Parathyroid adenoma (tissue), 2 donors: ENCODE measurements around the gene G6PD.
"Not testable (repeated sequence)": the region's sequence is repeated elsewhere in the genome, so short reads cannot be mapped to it uniquely, and the experiment has no call there.

Source experiments
- H2AFZ ChIP-seq: fragments of 300-600 bp; sonication (generic); one replicate; pipeline ENCODE4 v1.7.0; 2017; ENCODE audit warnings: antibody characterized with exemption, mild to moderate bottlenecking
- H3K27ac ChIP-seq: fragments of 300-600 bp; sonication (generic); one replicate; pipeline ENCODE4 v1.7.0; 2017
- H3K27me3 ChIP-seq: fragments of 300-600 bp; sonication (generic); one replicate; pipeline ENCODE4 v1.7.0; 2017; ENCODE audit warnings: low read length; ENCODE audit not compliant: control insufficient read depth, insufficient read depth
- H3K36me3 ChIP-seq: fragments of 300-600 bp; sonication (generic); one replicate; pipeline ENCODE4 v1.7.0; 2017; ENCODE audit warnings: low read length; ENCODE audit not compliant: control insufficient read depth, insufficient read depth
- H3K4me1 ChIP-seq: fragments of 300-600 bp; sonication (generic); one replicate; pipeline ENCODE4 v1.7.0; 2017; ENCODE audit warnings: control low read depth
- H3K4me2 ChIP-seq: fragments of 300-600 bp; sonication (generic); one replicate; pipeline ENCODE4 v1.7.0; 2017; ENCODE audit warnings: low read length
- H3K4me3 ChIP-seq: fragments of 300-600 bp; sonication (generic); one replicate; pipeline ENCODE4 v1.7.0; 2017; ENCODE audit warnings: low read depth, low read length
- H3K79me2 ChIP-seq: fragments of 300-600 bp; sonication (generic); one replicate; pipeline ENCODE4 v1.7.0; 2017; ENCODE audit warnings: control low read depth
- H3K9ac ChIP-seq: fragments of 300-600 bp; sonication (generic); one replicate; pipeline ENCODE4 v1.7.0; 2017; ENCODE audit warnings: mild to moderate bottlenecking
- H3K9me3 ChIP-seq: fragments of 300-600 bp; sonication (generic); one replicate; pipeline ENCODE4 v1.7.0; 2017; ENCODE audit warnings: low read length; ENCODE audit not compliant: control insufficient read depth
- CTCF ChIP-seq: fragments of 300-600 bp; sonication (generic); IDR thresholded peaks from one replicate; pipeline ENCODE4 v1.7.0; 2017; ENCODE audit warnings: antibody characterized with exemption, mild to moderate bottlenecking
- donor health status: primary hyperparathyroidism.

The G6PD gene

GRCh38 chrX:154558060-154558690 lies 11.5 kb upstream of the G6PD start:
- not testable (repeated sequence) for H3K27ac ChIP-seq, H2AFZ ChIP-seq, H3K4me3 ChIP-seq, H3K9me3 ChIP-seq, H3K4me2 ChIP-seq, H3K9ac ChIP-seq, H3K27me3 ChIP-seq, H3K79me2 ChIP-seq, H3K4me1 ChIP-seq, H3K36me3 ChIP-seq

GRCh38 chrX:154552112-154552806 lies 5.6 kb upstream of the G6PD start:
- not testable (repeated sequence) for H3K27ac ChIP-seq, H3K27me3 ChIP-seq, H3K9ac ChIP-seq, H3K36me3 ChIP-seq, H3K4me3 ChIP-seq, H3K9me3 ChIP-seq, H2AFZ ChIP-seq, H3K4me1 ChIP-seq, H3K4me2 ChIP-seq
- H3K79me2 ChIP-seq, result peaks cover 28% of the 10 kb centered on the region

GRCh38 chrX:154549766-154550165 lies 3.1 kb upstream of the G6PD start:
- H3K27ac ChIP-seq, result no peak overlapping the region
- H3K27me3 ChIP-seq, result no peaks in the 10 kb centered on the region
- no peak overlapping the region for H3K4me2 ChIP-seq
- no peaks in the 10 kb centered on the region for H3K9me3 ChIP-seq
- H3K36me3 ChIP-seq, result no peaks in the 10 kb centered on the region
- H2AFZ ChIP-seq, result no peak overlapping the region
- H3K79me2 ChIP-seq, result peaks cover 25% of the 10 kb centered on the region
- no peak overlapping the region for H3K9ac ChIP-seq
- no peak for TF ChIP-seq CTCF
- no peaks in the 10 kb centered on the region for H3K4me1 ChIP-seq
- no peak overlapping the region for H3K4me3 ChIP-seq

- H3K27me3 ChIP-seq, result no peaks in the 10 kb centered on the region
- no peaks in the 10 kb centered on the region for H3K9me3 ChIP-seq
- H3K4me2 ChIP-seq, result peak overlapping the region; percentile 77
- peak overlapping the region; percentile 89 for H3K27ac ChIP-seq
- H3K36me3 ChIP-seq, result no peaks in the 10 kb centered on the region
- H3K4me3 ChIP-seq, result peak overlapping the region; percentile 89
- TF ChIP-seq CTCF, result no peak
- peak overlapping the region; percentile 79 for H2AFZ ChIP-seq
- no peak overlapping the region for H3K9ac ChIP-seq
- H3K79me2 ChIP-seq, result peaks cover 18% of the 10 kb centered on the region
- no peaks in the 10 kb centered on the region for H3K4me1 ChIP-seq
These were observed 1.3 kb upstream of the G6PD start for GRCh38 chrX:154548028-154548316.

GRCh38 chrX:154547245-154548027 lies 790 bp upstream of the G6PD start, which contains the start of gene IKBKG:
Gene IKBKG, plus strand, starts transcription at chrX:154547620. Its CDS starts 4,383 bp downstream, at chrX:154552003.
- Histone ChIP-seq H2AFZ (peak within 1 kb of the TSS; percentile 79), H3K4me3 (peak within 1 kb of the TSS; percentile 89), H3K4me2 (peak within 1 kb of the TSS; percentile 77), H3K36me3 (no peaks in the 10 kb centered on the region), H3K4me1 (no peaks in the 10 kb centered on the region), H3K27me3 (no peaks in the 10 kb centered on the region), H3K9ac (peak within 1 kb of the TSS; percentile 61), H3K79me2 (peaks cover 18% of the 10 kb centered on the region), H3K27ac (peak within 1 kb of the TSS; percentile 89), H3K9me3 (no peaks in the 10 kb centered on the region)
- TF ChIP-seq CTCF, result no peak
